ENCODE data around the gene CDH22. TPM values are rescaled to one million over a fixed set of nuclear protein-coding genes. Genes with fewer than 3 reads are reported as not detected.

Gene CDH22
- total RNA-seq, 1 donor from 2014 or later: 0.09 TPM

GRCh38 chr20:46268131-46268614, 40.1 kb downstream of the CDH22 start:
- no peak for DNase-seq (ENCODE audit: low spot score)

- no peak for DNase-seq (ENCODE audit: low spot score)
These were observed 40.9 kb downstream of the CDH22 start for GRCh38 chr20:46267108-46268105.

DNA sequence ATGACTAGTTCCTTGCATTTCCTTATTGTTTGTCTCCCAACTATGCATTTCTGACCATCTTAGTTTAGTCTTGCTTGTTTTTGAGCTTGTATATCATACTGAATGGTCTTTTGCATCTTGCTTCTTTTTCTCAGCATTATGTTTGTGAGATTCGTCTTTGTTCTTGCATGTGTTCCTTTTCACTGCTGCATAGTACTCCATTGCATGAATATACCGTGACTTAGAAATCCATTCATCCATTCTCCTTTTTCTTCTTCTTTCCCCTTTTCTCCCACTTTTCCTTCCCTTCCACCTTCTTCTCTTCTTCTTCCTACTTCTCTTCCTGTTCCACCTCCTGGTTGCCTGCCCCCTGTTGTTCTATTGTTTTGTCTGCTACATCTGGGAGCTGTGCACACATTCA, 42.8 kb downstream of the CDH22 start:
- no peak for DNase-seq (ENCODE audit: low spot score)

- no peak for DNase-seq (ENCODE audit: low spot score)
These were observed 43.7 kb downstream of the CDH22 start for GRCh38 chr20:46264391-46265266.

DNA sequence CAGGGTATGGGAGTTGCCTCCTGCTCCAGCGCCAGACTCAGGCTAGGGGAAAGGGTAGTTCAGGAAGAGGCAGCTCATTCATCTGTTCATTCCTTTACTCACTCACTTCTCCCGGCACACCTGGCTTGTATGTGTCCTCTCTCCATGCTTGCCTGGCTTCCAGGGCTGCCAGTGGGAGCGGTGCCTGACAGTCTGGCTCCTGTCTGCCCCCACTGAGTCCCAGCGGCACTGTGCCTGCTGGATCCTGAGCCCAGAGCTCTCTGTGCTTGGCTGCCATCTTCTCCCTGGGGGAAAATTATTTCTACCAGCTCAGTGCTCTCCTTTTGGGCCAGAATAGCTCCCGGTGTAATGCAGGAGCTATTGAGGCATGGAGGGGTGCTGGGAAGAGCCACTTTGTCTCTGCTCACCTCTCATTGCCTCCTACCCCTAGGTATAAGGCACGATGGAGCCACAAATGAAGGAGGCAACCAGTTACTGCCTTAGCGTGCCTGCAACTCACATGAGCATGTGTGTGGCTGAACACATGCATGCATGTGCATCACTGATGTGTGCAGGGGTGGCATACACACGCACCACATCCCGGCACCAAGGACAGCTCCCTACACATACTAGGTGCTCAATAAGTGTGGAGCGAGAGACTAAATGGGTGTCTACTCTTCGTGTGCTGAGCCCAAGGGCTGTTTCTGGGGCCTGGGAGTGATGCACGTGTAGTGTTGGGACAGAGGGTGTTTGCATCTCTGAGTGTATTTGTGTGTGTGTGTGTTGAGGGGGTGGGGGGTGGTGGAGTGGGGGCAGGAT, 46.6 kb downstream of the CDH22 start:
- no peak for DNase-seq (ENCODE audit: low spot score)

DNA sequence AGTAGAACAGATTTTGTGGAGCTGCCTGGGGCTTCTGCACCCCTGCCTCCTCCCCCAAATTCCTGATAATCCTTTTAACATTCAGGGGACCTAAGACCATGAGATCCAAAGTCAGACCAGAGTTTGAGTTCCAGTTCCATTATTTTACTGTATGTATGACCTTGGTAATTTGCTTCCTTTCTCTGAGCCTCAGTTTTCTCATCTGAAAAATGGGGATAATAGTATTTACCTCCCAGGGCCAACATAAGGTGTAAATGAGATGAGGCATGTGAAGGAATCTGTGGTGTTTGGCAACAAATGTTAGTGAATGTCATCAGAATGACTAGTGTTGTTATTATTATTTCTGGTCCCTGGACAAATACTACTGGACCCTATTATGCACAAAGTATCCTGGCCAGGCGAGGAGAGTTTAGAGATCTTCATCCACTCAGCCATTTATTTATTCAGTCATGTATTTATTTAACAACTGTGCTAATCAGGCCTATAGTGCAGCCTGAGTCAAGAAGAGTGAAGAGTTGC, 47.3 kb downstream of the CDH22 start:
- DNase-seq (ENCODE audit: low spot score): no peak

DNA sequence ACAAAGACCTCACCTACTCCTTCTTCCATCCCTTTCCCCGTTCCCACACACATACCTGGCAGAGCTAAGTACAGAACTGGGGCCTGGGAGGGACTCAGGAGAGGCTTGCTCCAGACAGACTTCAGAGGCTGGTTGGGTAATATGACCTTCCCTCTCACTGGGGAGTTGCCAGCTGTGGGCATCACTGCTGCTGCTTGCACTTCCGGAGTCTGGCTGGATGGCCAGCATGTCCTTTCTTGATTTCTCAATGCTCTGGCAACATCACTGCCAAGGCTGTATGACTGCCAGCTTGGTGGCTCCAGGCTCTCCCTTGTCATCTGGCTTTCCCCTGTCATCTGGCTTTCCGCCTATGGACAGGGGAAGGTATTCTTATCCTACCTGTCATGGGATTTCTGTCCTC, 47.8 kb downstream of the CDH22 start:
- DNase-seq (ENCODE audit: low spot score): no peak

GRCh38 chr20:46259260-46259859, 48.9 kb downstream of the CDH22 start:
- no peak for DNase-seq (ENCODE audit: low spot score)

DNA sequence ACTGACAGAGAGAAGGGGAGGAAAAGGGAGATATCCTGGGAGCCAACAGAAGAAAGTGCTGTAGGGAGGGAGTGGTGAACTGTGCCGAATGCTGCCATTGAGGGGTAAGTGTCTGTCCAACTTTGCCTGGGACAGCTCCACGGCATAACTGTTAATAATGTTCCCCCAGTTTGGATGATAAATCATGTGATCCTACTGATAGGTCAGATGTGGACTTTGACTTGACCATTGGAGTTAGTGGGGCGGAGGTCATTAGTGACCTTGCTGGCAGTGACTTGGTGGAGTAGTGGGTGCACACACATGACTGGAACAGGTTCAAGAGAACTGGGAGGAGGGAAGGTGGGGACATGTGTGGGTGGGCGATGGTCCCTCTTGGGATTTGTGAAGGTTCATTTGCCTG, 50.4 kb downstream of the CDH22 start:
- no peak for DNase-seq (ENCODE audit: low spot score)

DNA sequence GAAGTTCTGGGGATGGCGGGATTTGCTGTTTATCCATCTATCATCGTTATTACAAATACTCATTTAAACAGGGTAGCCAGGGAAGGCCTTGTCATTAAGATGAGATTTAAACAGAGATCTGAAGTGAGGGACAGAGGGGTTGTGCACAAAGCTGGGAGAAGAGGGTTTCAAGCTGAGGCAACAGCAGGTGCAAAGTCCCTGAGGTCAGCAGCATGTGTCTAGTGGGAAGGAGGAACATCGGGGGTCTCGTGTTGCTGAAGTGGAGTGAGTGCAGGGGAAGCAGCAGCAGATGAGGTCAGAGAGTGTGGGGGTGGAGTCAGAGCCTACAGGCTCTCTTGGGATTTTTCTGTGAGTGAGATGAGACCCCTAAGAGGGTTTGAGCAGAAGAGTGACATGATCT, 52.0 kb downstream of the CDH22 start:
- no peak for DNase-seq (ENCODE audit: low spot score)

- DNase-seq (ENCODE audit: low spot score): peak; percentile 88
These were observed 52.7 kb downstream of the CDH22 start for GRCh38 chr20:46255440-46256104.

- DNase-seq (ENCODE audit: low spot score): no peak
These were observed 54.9 kb downstream of the CDH22 start for GRCh38 chr20:46253391-46253790.

DNA sequence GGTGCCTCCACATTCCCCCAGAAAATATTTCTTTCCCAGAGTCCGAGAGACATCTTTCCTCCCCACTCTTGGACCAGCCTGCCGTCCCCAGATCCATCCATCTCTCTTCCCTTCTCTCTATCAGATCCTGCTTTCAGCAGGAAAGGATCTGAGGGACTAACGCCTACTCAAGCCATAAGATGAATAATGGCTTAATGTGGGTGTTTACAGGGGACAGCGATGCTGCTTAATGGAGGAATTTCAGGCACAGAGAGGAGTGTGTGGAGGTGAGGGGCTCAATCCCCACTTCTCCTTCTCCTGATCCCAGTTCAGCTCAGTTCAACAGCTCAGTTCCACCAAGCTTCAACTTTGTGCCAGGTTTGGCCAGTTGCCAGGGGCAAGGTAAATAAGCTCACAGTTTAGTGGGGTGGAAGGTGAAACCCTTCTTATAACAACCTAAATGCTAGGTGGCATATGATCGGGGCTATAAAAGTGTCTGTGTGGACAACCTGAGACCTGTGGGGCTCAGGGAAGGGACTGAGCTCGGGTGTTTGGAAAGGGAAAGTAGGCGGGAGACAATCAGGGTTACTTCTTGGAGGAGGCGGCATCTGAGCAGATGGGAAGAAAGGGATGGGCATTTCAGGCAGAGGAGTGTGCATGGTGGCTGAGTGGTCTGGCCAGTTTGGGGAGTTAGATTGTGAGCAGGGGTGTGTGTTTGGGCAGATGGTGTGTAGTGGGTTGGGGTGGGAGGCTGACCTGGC, 55.8 kb downstream of the CDH22 start:
- DNase-seq (ENCODE audit: low spot score): no peak

GRCh38 chr20:46251211-46251673, 57.1 kb downstream of the CDH22 start:
- DNase-seq (ENCODE audit: low spot score): no peak

GRCh38 chr20:46250772-46251171, 57.5 kb downstream of the CDH22 start:
- no peak for DNase-seq (ENCODE audit: low spot score)

- DNase-seq (ENCODE audit: low spot score): no peak
These were observed 58.6 kb downstream of the CDH22 start for GRCh38 chr20:46249671-46250070.

- no peak for DNase-seq (ENCODE audit: low spot score)
These were observed 61.7 kb downstream of the CDH22 start for GRCh38 chr20:46246559-46246958.

- no peak for DNase-seq (ENCODE audit: low spot score)
These were observed 64.3 kb downstream of the CDH22 start for GRCh38 chr20:46243707-46244628.

All from mucosa of gallbladder (tissue), 1 donor.